Fibroblast of skin of scalp (primary cell): Measurements from ENCODE around the gene EPB41L5.
A peak's percentile ranks its signal among the peaks of the same experiment; 100 is the strongest.
"Not testable (repeated sequence)": the region's sequence is repeated elsewhere in the genome, so short reads cannot be mapped to it uniquely, and the experiment has no call there.

Experiments used
- DNase-seq: peaks from one replicate; pipeline ENCODE4 v3.0.0-alpha.2; 2013

EPB41L5 gene

DNA sequence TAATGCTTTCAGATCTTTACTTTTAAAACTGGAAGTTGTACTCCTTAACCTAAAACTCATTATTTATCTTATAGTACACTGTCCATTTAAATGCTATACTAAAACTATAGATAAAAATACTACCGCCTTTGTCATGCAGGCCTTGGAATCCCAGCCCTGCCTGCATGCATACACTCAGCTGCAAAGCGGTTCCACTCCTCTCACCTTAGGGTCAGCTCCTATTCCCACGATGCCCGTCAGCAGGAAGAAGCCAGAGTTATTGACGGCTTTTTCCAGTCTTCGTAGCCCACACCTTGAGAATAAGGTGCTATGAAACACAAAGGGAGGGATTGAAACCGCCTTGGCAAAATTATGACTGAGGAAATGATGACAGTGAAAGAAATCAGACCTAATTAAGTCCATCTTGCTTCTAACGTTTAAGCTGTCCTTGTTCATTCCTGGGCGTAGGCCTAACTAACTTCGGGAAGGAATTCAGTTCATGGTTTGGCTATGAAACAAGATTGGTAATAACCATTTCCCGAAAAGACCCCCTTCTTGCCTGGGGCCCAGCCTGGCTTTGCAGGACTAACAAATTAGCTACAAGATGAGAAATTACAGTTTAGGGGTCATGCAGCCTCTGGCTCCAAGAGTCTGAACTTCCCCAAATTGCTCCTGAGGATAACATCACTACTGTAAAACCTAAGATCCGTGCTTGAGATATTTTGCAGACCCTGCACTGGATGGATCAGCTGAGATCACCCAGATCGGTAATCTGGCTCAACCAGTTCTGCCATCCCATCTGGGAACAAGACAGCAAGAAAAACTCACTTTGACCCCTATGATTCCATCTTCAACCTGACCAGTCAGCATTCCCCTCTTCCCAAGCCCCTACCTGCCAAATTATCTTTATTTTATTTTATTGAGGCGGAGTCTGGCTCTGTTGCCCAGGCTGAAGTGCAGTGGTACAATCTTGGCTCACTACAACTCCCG is 17.1 kb downstream of the EPB41L5 start:
- DNase-seq: peak; percentile 29

DNA sequence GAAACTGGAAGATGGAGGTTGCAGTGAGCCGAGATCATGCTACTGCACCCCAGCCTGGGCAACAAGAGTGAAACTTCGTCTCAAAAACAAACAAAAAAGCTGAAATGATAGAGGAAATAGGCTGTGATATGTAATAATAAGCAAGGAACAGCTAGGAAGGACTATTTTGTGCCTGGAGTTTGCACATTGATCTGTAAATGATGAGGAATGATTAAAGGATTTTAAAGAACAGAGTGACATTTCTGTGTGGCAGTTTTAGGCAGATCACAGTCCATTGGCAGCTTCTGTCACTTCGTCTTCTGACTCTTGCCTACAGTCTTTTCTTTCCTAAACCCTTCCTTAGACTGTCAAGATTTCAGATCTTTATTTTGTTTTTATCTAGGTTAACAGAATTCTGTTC is 19.4 kb downstream of the EPB41L5 start:
- no peak for DNase-seq

DNA sequence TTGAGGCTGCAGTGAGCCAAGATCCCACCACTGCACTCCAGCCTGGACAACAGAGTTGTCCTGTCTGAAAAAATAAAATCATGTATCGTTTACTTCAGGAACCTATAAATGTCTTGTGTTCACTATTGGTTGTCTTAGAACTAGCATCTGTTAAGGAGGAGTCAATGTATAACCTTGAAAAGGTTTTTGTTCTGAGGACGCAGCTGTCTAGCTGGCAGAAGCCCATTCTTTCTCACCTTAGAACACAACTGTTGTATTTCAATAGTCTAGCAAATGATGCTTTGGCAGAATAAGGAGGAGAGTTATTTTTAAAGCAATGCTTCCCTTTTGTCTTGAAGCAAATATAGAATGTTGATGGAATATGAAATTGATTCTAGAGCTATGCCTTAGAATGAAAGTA is 21.1 kb downstream of the EPB41L5 start:
- DNase-seq: no peak

DNA sequence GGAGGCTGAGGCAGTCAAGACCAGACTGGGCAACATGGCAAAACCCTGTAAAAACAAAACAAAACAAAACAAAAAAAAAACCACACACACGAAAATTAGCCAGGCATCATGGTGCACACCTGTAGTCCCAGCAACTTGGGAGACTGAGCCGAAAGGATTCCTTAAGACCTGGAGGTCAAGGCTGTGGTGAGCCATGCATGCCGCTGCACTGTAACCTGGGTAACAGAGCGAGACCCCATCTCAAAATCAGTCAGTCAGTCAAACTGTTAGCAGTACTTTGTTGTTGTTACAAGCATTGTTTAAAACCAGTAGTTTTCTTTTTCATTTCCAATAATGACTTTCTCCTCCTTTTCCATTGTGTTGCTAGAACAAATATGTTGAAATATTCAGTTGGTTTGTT is 21.7 kb downstream of the EPB41L5 start:
- DNase-seq: no peak

DNA sequence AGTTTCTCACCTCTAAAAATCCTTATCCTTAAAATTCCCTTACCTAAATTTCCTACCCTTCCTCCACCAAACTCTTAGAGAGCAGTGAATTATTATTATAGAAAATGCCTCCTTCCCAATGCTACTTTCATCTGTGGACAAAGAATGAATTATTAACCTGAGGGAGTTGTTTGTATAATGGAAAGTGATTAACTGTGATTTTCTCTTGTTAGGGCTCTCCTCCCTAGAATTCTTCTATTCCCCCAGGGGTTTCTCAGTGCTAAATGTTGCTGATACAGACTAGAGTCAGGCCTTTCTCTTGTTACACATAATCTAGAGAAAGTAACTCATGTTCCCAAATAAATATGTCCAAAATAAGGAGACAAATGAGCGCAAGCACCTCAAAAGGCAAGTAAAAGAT is 23.3 kb downstream of the EPB41L5 start:
- peak; percentile 12 for DNase-seq

DNA sequence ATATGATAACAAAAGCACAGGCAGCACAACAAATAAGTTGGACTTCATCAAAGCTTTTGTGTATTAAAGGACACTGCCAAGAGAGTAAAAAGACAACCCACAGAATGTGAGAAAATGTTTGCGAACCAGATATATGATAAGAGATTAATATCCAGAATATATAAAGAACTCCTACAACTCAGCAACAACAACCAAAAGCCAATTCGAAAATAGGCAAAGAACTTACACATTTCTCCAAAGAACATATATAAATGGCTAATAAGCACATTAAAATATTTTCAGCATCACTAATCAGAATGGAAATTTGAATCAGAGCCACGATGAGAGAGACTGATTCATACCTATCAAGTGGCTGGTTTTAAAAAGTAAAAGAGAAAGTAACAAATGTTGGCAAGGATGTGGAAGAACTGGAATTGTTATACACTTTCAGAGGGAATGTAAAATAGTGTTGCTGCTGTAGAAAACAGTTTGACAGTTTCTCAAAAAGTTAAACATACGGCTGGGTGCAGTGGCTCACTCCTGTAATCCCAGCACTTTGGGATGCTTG is 25.2 kb downstream of the EPB41L5 start:
- peak; percentile 12 for DNase-seq

DNA sequence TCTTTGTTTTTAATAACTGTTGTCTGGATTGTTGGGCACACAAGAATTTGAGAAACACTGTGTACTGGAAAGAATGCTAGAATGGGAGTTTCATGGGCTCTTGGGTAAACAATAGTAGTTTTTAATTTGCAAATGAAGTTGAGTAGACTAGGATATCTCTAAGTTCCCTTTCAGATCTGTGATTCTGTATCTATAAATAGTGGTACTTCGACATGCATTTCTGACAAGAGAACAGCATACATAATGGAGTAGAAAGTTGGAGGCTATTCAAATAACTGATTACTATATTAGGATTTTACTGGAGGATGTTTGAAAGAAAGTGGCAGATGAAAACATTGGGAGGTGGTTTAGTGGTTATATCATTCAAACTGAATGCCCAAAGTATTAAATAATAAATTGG is 29.5 kb downstream of the EPB41L5 start:
- DNase-seq: no peak

DNA sequence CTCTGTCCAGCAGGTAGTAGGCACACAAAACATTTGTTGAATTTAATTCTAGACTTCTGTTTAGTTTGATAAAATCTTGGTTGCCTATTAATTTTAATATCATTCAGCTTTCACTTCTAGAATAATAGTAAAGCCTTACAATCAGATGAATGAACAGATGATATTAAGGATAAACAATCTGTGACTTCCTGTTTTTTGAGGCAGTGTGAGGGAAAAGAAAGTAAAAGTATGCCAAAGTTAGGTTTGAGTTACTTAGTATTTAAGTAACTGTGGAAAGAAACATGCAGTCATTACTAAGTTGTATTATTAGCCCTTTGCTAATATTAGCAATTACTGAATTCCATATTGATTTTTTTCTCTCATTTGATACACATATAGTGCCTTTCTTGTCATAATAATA is 31.5 kb downstream of the EPB41L5 start:
- no peak for DNase-seq

DNA sequence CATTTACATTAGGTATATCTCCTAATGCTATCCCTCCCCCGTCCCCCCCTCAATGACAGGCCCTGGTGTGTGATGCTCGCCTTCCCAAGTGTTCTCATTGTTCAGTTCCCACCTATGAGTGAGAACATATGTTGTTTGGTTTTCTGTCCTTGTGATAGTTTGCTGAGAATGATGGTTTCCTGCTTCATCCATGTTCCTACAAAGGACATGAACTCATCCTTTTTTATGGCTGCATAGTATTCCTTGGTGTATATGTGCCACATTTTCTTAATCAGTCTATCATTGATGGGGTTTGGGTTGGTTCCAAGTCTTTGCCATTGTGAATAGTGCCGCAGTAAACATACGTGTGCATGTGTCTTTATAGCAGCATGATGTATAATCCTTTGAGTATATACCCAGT is 32.9 kb downstream of the EPB41L5 start:
- not testable (repeated sequence) for DNase-seq

DNA sequence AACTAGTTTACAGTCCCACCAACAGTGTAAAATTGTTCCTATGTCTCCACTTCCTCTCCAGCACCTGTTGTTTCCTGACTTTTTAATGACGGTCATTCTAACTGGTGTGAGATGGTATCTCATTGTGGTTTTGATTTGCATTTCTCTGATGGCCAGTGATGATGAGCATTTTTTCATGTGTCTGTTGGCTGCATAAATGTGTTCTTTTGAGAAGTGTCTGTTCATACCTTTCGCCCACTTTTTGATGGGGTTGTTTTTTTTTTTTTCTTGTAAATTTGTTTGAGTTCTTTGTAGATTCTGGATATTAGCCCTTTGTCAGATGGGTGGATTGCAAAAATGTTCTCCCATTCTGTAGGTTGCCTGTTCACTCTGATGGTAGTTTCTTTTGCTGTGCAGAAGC is 33.4 kb downstream of the EPB41L5 start:
- not testable (repeated sequence) for DNase-seq

DNA sequence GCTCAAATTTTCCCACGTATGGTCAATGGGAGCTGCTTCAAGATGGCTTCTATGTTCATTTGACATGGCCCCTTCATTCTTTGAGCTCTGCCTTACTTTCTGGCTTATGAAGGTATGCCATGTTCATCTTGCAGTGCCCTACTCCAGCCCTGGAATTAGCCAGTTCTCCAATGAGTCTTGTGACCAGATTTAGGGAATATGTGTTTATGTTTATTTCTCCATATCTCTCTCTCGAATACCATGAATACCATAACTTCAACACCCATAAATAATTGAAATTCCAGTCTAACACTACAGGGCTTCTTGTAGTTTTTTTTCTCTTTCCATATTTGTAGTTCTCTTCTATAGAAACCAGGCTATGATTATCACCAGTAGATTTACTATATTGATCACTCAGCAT is 39.7 kb downstream of the EPB41L5 start:
- peak; percentile 59 for DNase-seq

DNA sequence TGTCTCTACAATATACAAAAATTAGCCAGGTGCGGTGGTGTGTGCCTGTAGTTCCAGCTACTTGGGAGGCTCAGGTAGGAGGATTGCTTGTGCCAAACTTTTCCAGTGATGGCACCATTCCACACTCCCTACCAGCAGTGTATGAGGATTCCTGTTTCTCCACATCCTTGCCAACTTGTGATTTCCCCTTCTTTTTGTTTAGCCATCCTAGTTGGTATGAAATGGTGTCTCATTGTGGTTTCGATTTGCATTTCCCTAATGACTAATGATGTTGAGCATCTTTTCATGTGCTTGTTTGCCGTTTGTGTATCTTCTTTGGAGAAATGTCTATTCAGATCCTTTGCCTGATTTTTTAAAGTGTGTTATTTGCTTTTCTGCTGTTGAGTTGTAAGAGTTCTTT is 41.0 kb downstream of the EPB41L5 start:
- DNase-seq: peak; percentile 26

DNA sequence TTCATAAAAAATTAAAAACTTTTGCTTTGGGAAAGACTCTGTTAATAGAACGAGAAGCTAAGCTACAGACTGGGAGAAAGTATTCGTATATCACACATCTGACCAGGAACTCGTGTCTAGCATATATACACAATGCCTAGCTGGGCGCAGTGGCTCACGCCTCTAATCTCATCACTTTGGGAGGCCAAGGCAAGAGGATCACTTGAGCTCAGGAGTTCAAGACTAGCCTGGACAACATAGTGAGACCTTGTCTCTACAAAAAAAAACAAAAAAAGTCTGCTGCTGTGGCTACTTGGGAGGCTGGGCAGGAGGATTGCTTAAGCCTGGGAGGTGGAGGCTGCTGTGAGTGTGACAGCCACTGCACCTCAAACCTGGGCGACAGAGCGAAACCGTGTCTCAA is 46.6 kb downstream of the EPB41L5 start:
- DNase-seq: no peak

DNA sequence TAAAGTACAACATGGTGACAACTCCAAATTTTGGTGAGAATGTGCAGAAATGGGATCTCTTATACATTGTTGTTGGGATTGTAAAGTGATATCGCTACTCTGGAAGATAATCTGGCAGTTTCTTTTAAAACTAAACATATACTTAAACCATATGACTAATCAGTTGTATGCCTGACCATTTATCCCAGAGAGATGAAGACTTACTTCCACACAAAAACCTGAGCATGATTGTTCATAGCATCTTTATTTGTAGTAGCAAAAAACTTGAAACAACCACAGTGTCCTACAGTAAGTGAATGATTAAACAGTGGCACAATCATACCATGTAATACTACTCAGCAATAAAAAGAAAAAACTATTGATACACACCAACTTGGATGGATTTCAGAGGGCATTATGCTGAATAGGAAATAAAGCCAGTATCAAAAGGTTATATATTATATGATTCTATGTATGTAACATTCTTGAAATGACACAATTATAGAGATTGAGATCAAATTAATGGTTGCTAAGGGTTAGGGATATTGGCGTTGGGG is 47.3 kb downstream of the EPB41L5 start:
- no peak for DNase-seq

DNA sequence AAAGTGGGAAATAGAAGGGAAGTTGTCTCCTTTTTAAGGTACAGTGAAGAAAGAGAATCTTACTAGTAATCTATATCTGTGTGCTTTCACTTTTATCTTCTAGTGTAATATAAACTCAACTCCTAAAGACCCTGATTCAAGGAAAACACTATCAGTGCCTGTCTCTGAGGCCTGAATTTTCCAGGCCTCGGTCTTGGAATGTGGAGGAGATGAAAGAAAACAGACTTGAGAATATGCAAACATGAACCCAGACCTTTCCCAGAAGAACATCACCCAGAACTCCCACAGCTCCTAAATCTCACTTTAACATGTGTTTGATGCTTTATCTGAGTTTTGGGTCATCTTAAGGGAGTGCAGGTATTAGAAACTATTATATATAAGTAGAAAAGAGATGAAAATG is 51.8 kb downstream of the EPB41L5 start:
- DNase-seq: no peak

DNA sequence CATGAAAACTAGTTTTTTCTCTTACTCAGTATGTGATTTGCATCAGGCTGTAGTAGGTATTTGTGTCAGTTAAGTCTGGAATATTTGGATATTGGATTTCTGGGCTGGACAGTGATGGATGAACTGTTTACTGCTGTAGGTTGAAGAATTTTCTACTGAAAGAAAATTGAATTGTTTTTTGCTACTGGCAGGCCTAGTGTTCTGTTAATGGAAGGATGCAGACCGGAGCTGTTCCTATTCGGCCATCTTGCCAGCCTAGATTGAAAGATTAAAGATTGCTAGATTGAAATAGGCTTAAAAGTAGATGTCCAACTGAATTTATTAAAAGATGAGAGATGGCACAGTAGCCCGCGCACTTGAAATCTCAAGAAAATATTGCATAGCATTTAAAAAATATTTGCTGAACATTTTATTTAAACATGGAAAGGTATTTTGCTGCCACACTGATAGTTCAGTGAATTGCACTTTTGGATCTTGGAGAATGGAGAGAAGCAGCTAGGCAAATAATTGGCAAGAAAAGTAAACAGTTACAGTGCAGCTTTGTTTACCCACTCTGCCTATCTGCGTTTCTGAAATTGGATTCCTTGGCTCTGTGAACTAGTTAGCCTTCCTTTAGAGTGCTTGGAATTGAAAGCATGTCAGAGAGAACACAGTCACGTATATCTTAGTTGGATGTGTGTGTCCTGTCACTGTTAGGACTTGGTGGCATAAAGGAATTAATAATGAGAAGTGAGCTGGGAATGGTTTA is 54.1 kb downstream of the EPB41L5 start:
- DNase-seq: peak; percentile 15

DNA sequence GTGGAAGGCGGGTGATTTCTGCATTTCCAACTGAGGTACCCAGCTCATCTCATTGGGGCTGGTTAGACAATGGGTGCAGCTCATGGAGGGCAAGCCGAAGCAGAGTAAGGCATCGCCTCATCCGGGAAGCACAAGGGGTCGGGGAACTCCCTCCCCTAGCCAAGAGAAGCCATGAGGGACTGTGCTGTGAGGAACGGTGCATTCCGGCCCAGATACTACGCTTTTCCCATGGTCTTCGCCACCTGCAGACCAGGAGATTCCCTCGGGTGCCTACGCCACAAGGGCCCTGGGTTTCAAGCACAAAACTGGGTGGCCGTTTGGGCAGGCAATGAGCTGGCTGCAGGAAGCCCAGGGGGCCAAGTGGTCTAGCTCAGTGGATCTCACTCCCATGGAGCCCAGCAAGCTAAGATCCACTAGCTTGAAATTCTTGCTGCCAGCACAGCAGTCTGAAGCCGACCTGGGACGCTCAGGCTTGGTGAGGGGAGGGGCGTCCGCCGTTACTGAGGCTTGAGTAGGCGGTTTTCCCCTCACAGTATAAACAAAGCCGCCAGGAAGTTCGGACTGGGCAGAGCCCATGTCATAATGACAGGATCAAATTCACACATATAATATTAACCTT is 55.3 kb downstream of the EPB41L5 start:
- DNase-seq: not testable (repeated sequence)

DNA sequence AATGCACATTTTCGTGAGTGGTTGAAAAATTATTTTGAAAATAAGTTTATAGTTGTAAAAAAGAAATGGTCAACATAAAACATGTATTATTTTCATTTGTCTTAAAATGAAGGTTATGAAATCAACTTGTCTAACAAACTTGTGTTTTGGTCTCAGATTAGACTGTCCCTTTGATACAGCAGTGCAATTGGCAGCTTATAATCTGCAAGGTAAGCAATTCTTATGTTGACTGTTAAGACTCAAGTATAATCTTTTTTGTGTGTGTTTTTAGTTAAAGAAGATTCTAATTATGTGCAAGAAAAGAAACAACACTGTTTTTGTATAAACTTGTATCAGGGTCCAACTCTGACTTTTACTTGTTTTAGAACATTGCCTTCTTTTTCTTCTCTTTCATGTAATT is 62.7 kb downstream of the EPB41L5 start:
- no peak for DNase-seq

DNA sequence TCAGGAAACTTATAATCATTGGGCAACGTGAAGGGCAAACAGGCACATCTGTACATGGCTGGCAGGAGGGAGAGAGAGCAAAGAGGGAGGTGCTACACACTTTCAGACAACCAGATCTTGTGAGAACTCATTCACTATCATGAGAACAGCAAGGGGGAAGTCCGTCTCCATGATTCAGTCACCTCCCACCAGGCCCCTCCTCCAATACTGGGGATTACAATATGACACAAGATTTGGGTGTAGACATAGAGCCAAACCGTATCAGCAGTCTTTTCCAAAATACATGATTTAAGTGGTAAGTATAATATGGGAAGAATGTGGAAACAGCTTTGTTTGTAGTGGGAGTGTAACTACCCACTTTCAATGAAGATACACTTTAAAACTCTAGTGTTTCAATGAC is 65.0 kb downstream of the EPB41L5 start:
- DNase-seq: peak; percentile 4

DNA sequence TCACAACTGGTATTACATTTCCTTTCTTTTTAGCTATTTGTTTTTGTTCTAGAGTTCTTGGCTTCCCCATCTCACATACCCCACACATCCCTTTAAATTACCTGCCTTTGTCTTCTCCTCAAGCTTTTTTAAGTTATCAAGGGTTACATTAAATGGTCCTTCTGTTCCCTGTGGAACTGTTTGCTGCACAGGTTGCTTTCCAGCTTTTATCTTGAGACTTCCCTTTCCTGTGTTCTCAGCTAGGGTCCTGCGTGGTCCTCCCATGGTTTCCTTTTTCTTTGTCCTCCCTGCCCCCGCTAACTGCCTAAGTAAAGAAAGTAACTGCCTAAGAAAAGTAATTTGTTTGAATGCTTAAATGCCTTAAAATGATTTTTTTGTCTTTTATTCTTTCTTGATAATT is 66.8 kb downstream of the EPB41L5 start:
- no peak for DNase-seq

DNA sequence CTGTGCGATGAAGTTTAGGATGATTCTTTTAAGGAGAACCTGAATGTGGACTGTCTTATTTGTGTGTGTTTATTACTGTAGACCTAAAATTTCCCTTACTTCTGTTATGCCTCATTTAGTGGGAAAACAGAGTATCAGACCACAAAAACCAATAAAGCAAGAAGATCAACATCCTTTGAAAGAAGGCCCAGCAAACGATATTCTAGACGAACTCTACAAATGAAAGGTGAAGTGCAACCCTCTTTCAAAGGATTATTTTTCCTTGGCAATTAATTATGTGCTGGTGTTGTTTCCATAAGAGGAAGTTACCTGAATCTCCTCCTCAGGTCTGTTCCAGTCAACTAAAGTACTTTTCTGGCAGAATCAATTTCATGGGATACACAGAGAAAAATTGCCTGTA is 78.6 kb downstream of the EPB41L5 start:
- DNase-seq: no peak

DNA sequence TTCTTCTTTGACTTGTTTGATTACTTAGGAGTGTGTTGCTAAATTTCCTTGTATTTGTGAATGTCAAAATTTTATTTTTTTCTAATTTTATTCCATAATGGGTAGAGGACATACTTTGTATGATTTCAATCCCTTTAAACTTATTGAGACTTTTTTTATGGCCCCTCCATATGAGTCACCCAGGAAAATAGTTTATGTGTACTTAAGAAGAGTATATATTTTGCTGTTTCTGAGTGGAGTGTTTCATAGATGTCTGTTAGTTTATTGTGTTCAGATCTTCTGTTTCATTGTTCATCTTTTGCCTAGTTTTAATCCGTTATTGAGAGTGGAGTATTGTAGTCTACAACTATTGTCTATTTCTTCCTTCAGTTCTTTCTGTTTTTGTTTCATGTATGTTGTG is 81.9 kb downstream of the EPB41L5 start:
- no peak for DNase-seq

DNA sequence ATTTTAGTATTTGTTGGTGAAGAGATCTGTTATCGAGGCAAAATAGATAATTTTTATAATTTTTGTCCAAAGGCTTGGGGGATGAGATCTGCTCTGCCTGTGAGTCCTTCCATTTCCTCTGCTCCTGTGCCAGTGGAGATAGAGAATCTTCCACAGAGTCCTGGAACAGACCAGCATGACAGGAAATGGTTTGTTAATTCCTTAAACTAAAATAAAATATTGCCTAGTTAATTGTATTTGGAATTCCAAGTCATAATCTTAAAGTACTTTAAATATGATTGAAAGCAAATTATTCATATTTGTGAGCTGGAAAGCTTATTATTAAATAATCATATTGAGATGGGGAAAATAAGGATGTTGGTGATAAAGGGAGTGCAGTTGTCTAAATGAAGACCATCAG is 87.8 kb downstream of the EPB41L5 start:
- DNase-seq: no peak
